Measurements from ENCODE around the gene STK38L. TPM values are rescaled to one million over a fixed set of nuclear protein-coding genes. Genes with fewer than 3 reads are reported as not detected.
A peak's percentile ranks its signal among the peaks of the same experiment; 100 is the strongest.

Gene STK38L
- polyA plus RNA-seq, 4 donors: 35.5 to 43.9 (median 43.5) TPM

- no peak for DNase-seq (ENCODE audit: low read depth in 4 of 4, low spot score in 2 of 4)
Observed at GRCh38 chr12:27305673-27306456, 61.8 kb downstream of the STK38L start.

DNA sequence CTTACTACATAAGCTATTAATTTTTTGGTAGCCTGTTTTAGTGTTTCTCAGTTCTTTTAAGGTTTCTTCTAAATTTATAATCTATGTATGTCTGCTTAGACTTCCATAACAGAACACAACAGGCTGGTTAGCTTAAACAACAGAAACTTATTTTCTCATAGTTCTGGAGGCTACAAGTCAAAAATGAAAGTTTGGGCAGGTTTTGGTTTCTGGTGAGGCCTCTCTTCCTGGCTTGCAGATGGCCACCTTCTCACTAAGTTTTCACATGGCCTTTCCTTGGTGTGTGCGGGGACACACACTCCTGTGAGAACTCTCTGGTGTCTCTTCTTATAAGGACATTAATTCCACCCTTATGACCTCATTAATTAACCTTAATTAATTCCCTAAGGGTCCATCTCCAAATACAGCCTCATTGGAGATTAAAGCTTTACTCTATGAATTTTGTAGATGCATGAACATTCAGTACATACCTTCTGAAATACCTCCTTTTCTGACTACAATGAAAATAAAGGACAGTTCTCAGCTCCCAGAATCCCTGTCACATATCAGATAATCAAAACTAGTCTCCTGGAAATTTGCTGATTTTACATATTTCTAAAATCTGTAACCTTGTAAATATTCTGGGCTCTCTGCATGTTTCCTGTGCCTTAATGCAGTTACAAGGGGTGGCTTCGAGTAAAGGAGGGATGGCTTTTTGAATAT, 65.4 kb downstream of the STK38L start:
- no peak for DNase-seq (ENCODE audit: low read depth in 4 of 4, low spot score in 2 of 4)

- DNase-seq (ENCODE audit: low read depth in 4 of 4, low spot score in 2 of 4): no peak
Observed at GRCh38 chr12:27309995-27310315, 65.9 kb downstream of the STK38L start.

DNA sequence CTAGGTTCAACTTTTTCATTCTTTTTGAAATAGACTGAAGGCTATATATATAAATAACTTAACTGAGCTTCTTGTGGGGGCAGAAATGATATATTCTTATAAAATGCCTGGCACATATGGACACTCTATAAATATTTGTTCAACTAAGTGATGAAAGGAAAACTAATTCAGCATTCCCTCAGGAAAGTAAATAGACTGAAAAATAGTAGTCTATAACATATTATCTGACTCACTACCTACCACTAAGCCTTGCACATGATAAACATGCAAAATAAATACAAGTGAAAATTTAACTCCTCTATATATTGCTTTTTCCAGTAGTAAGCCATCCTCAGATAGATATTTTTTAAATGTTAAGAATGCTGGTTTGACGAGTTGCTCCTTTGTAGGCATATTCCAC, 72.9 kb downstream of the STK38L start:
- DNase-seq (ENCODE audit: low read depth in 4 of 4, low spot score in 2 of 4): no peak

DNA sequence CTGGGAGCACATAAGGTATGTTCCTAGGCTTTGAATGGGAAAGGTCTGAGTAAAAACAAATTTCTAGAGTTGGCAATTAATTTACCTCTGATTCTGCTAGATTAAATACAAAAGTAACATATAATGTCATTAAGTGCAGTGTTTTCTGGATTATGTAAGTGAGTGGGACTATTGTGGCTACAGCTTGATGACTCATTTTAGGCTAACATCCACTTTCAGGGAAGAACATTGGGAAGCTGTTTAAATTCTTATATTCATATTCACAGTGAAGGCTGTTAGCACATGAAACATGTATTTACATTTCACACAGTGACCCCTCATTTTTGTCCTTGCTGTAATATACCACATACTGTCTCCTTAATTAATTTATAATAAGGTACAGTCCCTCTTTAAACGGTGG, 75.3 kb downstream of the STK38L start:
- no peak for DNase-seq (ENCODE audit: low read depth in 4 of 4, low spot score in 2 of 4)

GRCh38 chr12:27319848-27320247, 75.8 kb downstream of the STK38L start:
- DNase-seq (ENCODE audit: low read depth in 4 of 4, low spot score in 2 of 4): no peak

GRCh38 chr12:27324530-27324929, 80.4 kb downstream of the STK38L start:
- DNase-seq (ENCODE audit: low read depth in 4 of 4, low spot score in 2 of 4): no peak

DNA sequence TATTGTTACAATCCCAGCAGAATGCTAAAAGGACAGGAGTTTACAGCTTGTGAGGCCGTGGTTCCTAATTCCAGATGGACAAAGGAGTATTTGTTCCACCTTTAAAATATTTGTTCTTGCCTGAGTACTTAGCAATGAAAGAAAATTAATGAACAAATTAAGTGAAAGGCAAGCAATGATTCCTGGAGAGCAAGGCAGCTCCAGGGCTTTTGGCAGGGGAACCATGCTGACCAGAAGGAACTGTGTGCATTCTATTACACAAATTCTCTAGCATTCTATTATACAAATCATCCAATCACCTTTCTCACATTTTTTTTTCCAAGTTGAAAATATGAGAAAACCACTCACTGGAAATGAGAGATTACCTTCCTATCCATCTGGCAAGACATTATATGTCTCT, 86.8 kb downstream of the STK38L start:
- DNase-seq (ENCODE audit: low read depth in 4 of 4, low spot score in 2 of 4): peak in 1 of 4 donors; percentile 5

DNA sequence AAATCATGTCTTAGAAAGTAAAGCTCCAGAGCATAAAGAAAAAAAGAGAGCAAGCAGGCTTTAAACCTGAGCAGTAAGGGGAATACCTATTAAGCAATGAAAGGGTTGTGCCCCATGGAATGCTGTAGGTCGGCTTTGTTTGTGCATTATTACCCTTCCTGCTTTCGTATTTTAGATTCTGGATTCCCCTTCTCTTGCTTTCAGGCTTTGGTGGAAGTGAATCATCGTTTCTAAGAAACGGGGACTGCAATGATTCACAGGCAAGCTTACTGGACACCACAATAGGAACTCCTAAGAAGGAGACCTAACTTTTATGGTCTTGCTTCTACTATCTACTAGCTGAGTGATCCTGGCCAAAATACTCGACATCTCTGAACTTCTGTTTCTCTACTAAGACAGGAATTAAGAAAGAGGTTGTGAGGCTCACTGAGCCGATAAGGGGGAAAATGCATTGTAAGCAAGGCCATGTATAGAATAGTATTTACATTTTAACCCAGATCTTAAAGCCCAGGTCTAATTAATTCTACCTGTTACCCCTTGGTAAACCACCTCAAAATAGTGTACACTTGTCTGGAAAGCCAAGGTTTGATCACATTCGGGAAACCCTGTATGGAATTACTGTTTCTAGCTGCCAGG, 87.3 kb downstream of the STK38L start:
- DNase-seq (ENCODE audit: low read depth in 4 of 4, low spot score in 2 of 4): peak in 1 of 4 donors; percentile 8

- no peak for DNase-seq (ENCODE audit: low read depth in 4 of 4, low spot score in 2 of 4)
Observed at GRCh38 chr12:27331927-27332324, 87.8 kb downstream of the STK38L start.

DNA sequence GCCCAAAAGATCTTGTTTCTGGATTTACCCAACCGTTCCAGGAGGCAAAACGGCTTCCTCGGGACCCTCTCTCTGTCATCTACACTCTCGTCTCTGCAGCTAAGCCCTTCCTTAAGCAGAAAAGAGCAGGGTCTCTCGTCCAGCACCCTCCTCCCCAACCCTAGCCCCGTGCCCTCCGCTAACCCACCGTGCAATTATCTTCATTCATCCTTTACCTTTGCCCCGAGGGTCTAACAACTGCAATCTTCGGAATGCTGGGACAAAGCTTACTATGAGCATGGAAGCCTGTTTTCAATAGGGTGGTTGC, 88.3 kb downstream of the STK38L start:
- peak in 1 of 4 donors; percentile 18 for DNase-seq (ENCODE audit: low read depth in 4 of 4, low spot score in 2 of 4)

- DNase-seq (ENCODE audit: low read depth in 4 of 4, low spot score in 2 of 4): no peak
Observed at GRCh38 chr12:27332714-27333402, 88.8 kb downstream of the STK38L start, which contains the start of gene BMAL2. Gene BMAL2, plus strand, starts transcription at chr12:27332836. Its CDS starts 237 bp downstream, at chr12:27333073.

DNA sequence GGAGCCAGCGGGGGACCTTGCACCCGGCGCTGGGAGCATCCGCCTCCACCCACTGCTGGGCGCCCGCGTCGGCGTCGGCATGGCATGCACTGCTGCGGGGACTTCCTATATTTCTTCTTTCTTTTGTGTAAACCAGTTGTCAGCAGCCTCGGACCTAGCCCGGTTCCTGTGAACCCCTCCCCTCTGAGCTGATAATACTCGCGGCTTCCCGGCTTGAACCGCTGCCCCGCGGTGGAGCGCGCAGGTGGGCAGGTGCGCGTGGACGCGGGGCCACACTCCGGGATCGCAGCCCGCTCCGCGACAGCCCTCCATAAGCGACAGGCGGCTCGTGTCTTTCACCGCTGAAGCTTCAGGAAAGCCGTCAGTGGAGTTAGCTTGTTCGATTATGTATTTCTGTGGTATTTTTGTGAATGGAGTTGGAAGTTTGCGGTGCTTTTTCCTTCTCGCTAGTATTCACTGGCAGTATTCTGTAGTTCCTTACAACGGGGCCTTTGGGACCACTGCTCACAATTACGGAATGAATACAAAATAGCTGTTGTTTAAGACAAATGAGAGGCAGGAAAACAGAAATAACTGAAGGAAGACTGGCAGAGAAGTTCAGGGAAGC, 89.4 kb downstream of the STK38L start:
- DNase-seq (ENCODE audit: low read depth in 4 of 4, low spot score in 2 of 4): peak in 1 of 4 donors; percentile 10

DNA sequence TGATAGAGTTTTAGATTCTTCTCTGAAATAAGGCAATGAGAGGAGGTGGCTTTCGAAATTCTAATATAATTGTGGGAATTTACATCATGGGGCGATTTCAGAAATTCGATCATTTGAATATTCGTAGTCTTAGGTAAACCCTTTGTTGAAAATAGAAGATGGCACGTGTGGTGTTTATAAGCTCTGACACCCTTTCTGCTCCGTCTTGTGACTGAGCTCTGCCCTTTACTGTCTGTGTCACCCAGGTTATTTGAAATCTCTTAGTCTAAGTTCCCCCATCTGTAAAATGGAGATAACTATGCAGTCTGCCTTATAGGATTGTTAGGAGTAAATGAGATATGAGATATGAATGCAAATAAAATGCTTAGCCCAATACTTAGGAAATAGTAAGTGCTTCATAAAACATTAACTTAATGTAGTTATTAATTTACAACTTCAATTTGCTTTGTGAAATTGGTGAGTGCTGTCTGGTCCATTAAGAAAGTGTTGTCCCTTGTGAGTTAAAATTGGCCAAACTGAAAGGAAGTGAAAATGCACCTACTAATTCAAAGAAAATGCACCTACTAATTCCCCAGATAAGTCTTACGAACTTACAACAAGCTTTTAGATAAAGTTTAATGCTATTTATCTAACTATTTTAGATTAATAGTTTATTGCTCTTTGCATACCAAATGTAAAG, 90.1 kb downstream of the STK38L start:
- no peak for DNase-seq (ENCODE audit: low read depth in 4 of 4, low spot score in 2 of 4)

DNA sequence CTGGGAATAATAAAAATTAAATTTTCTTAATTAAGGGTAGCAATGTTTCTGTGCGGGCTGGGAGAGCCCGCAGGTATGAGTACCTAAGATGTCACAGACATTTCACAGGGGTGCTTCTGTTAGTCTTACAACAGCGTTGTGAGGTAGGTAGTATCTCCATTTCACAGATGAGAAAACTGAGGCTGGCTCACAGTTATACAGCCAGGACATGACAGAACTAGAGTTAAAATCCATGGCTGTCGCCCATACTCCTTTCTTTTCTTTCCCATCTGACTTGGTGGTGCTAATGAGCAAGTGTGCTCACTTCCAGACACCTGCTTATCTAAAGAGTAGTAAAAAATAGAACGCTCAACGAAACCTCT, 90.6 kb downstream of the STK38L start:
- no peak for DNase-seq (ENCODE audit: low read depth in 4 of 4, low spot score in 2 of 4)

- DNase-seq (ENCODE audit: low read depth in 4 of 4, low spot score in 2 of 4): no peak
Observed at GRCh38 chr12:27335364-27336281, 91.5 kb downstream of the STK38L start.

- DNase-seq (ENCODE audit: low read depth in 4 of 4, low spot score in 2 of 4): no peak
Observed at GRCh38 chr12:27336282-27336653, 92.2 kb downstream of the STK38L start.

- no peak for DNase-seq (ENCODE audit: low read depth in 4 of 4, low spot score in 2 of 4)
Observed at GRCh38 chr12:27337376-27337775, 93.3 kb downstream of the STK38L start.

DNA sequence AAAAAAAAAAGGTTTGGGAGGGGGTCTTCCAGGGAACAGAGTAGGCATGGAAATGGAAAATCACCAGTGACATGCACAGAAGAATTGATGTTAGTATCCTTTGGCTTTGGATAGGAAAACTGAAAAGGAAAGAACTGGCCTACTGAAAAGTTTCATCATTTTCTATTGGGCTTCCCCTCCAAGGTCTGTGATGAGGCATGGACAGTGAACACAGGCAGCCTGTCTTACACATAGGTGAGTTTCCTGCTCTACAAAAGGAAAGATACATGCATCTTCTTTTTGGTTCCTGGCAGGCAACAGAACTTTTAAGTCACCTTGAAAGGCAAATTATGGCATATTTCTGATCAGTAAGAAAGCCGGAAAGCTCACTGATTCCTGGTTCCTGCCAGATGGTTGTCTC, 94.4 kb downstream of the STK38L start:
- no peak for DNase-seq (ENCODE audit: low read depth in 4 of 4, low spot score in 2 of 4)

Data from left renal cortex interstitium (tissue), 4 donors.